Neural cell (in vitro differentiated cells): Measurements from ENCODE around the gene APBA1. TPM values are rescaled to one million over a fixed set of nuclear protein-coding genes. Genes with fewer than 3 reads are reported as not detected.

Experiments
- H2AFZ ChIP-seq: fragments of 200-600, 300-800 bp; sonication (generic), shearing (Covaris generic); 2 replicates; pipeline ENCODE4 v1.6.0; 2014; ENCODE audit warnings: low read depth, mild to moderate bottlenecking, antibody characterized with exemption, low read length, moderate library complexity
- H3F3A ChIP-seq: fragments of 200-600 bp; shearing (Covaris generic); 2 replicates; pipeline ENCODE4 v1.6.1; 2016; ENCODE audit warnings: mild to moderate bottlenecking, moderate library complexity, mixed read lengths, antibody characterized with exemption, low read length; ENCODE audit not compliant: insufficient read depth, poor library complexity, severe bottlenecking
- H3K27ac ChIP-seq: fragments of 200-600, 300-800 bp; sonication (generic), shearing (Covaris generic); 2 replicates; pipeline ENCODE4 v1.5.1; 2014; ENCODE audit warnings: mild to moderate bottlenecking, low read length, moderate library complexity
- H3K27me3 ChIP-seq: fragments of 300-800, 200-600 bp; sonication (generic), shearing (Covaris generic); 2 replicates; pipeline ENCODE4 v1.6.0; 2014; ENCODE audit warnings: mild to moderate bottlenecking, low read depth, low read length, moderate library complexity; ENCODE audit not compliant: insufficient read depth
- H3K36me3 ChIP-seq: fragments of 300-800, 200-600 bp; sonication (generic), shearing (Covaris generic); 2 replicates; pipeline ENCODE4 v1.5.1; 2014; ENCODE audit warnings: mild to moderate bottlenecking, antibody characterized with exemption, low read length, moderate library complexity; ENCODE audit not compliant: insufficient read depth
- H3K4me2 ChIP-seq: fragments of 300-800, 200-600 bp; sonication (generic), shearing (Covaris generic); 2 replicates; pipeline ENCODE4 v1.6.0; 2014; ENCODE audit warnings: mild to moderate bottlenecking, low read length
- H3K4me3 ChIP-seq: fragments of 300-800, 200-600 bp; sonication (generic), shearing (Covaris generic); 2 replicates; pipeline ENCODE4 v1.5.1; 2014; ENCODE audit warnings: mild to moderate bottlenecking, low read length, moderate library complexity
- H3K79me2 ChIP-seq: fragments of 200-600 bp; shearing (Covaris generic); replicated peaks from 2 replicates; pipeline ENCODE4 v1.6.0; 2014; ENCODE audit warnings: mild to moderate bottlenecking, low read length, moderate library complexity; ENCODE audit not compliant: insufficient read depth
- H3K9ac ChIP-seq: fragments of 300-800, 200-600 bp; sonication (generic), shearing (Covaris generic); 2 replicates; pipeline ENCODE4 v1.6.1; 2016; ENCODE audit warnings: mild to moderate bottlenecking, low read length, mixed read lengths
- H3K9me2 ChIP-seq: fragments of 200-600 bp; shearing (Covaris generic); 2 replicates; pipeline ENCODE4 v1.6.1; 2016; ENCODE audit warnings: mild to moderate bottlenecking, low read length, mixed read lengths; ENCODE audit not compliant: insufficient read depth
- H3K9me3 ChIP-seq: fragments of 200-600, 300-800 bp; sonication (generic), shearing (Covaris generic); 2 replicates; pipeline ENCODE4 v1.6.1; 2016; ENCODE audit warnings: mild to moderate bottlenecking, mixed run types, low read length, moderate library complexity, mixed read lengths
- H4K20me1 ChIP-seq: fragments of 200-600 bp; shearing (Covaris generic); 2 replicates; pipeline ENCODE4 v1.6.1; 2016; ENCODE audit warnings: mild to moderate bottlenecking, mixed run types; ENCODE audit not compliant: insufficient read depth
- CTCF ChIP-seq: fragments of 450-650 bp; IDR thresholded peaks from 2 replicates; pipeline ENCODE4 v1.5.1; 2014; ENCODE audit warnings: antibody characterized with exemption, mild to moderate bottlenecking, moderate library complexity; ENCODE audit not compliant: poor library complexity, severe bottlenecking
- EP300 ChIP-seq: fragments of 450-650 bp; conservative IDR thresholded peaks from 2 replicates; pipeline ENCODE4 v1.6.1; 2014; ENCODE audit warnings: antibody characterized with exemption, mild to moderate bottlenecking, moderate library complexity; ENCODE audit not compliant: poor library complexity, severe bottlenecking
- EZH2 ChIP-seq: fragments of 200-600, 300-800 bp; shearing (Covaris generic), sonication (generic); IDR thresholded peaks from 2 replicates; pipeline ENCODE4 v1.6.1; 2014; ENCODE audit warnings: antibody characterized with exemption, low read length, borderline replicate concordance, mild to moderate bottlenecking; ENCODE audit not compliant: insufficient read depth, poor library complexity, severe bottlenecking
- MXI1 ChIP-seq: fragments of 450-650 bp; conservative IDR thresholded peaks from 2 replicates; pipeline ENCODE4 v1.6.1; 2014; ENCODE audit warnings: antibody characterized with exemption, mild to moderate bottlenecking; ENCODE audit not compliant: poor library complexity, severe bottlenecking
- POLR2AphosphoS5 ChIP-seq: IDR thresholded peaks from 2 replicates; pipeline ENCODE4 v1.6.1; 2012
- RAD21 ChIP-seq: fragments of 450-650 bp; conservative IDR thresholded peaks from 2 replicates; pipeline ENCODE4 v1.6.1; 2014; ENCODE audit warnings: antibody characterized with exemption, mild to moderate bottlenecking, moderate library complexity
- REST ChIP-seq: IDR thresholded peaks from 2 replicates; pipeline ENCODE4 v1.6.1; 2012; ENCODE audit warnings: borderline replicate concordance
- SMC3 ChIP-seq: fragments of 450-650 bp; conservative IDR thresholded peaks from 2 replicates; pipeline ENCODE4 v1.6.1; 2014; ENCODE audit warnings: antibody characterized with exemption, mild to moderate bottlenecking, moderate library complexity; ENCODE audit not compliant: poor library complexity
- TAF1 ChIP-seq: IDR thresholded peaks from 2 replicates; pipeline ENCODE4 v1.6.1; 2012; ENCODE audit warnings: low read depth
- polyA plus RNA-seq: library from polyadenylated mRNA; depleted of rRNA; stranded (reverse); fragments of >200 nt; gene quantifications from 2 replicates; pipeline ENCODE4 v1.2.3, GENCODE V29; 2014

The APBA1 gene
- polyA plus RNA-seq, 1 donor from 2014 or later, result 10.9 TPM

GRCh38 chr9:69385581-69386033, 286.6 kb downstream of the APBA1 start:
- H2AFZ ChIP-seq, result no peak overlapping the region
- no peak overlapping the region for H3K27ac ChIP-seq
- no peak for TF ChIP-seq CTCF
- TF ChIP-seq EP300, result no peak
- TF ChIP-seq SMC3, result no peak
- TF ChIP-seq POLR2AphosphoS5, result no peak
- no peak for TF ChIP-seq REST
- no peak for TF ChIP-seq MXI1
- TF ChIP-seq EZH2, result no peak
- TF ChIP-seq TAF1, result no peak
- TF ChIP-seq RAD21, result no peak
- no peaks in the 10 kb centered on the region for H3F3A ChIP-seq
- no peaks in the 10 kb centered on the region for H3K9me3 ChIP-seq
- no peak overlapping the region for H3K4me2 ChIP-seq
- no peak overlapping the region for H3K9ac ChIP-seq
- no peaks in the 10 kb centered on the region for H3K36me3 ChIP-seq
- H3K4me3 ChIP-seq, result no peak overlapping the region
- H3K9me2 ChIP-seq, result no peaks in the 10 kb centered on the region
- H3K79me2 ChIP-seq, result no peaks in the 10 kb centered on the region
- no peaks in the 10 kb centered on the region for H3K27me3 ChIP-seq
- H4K20me1 ChIP-seq, result no peaks in the 10 kb centered on the region

GRCh38 chr9:69382135-69382534, 290.0 kb downstream of the APBA1 start:
- H3K4me2 ChIP-seq, result no peak overlapping the region
- H3K9me2 ChIP-seq, result no peaks in the 10 kb centered on the region
- H3K27me3 ChIP-seq, result no peaks in the 10 kb centered on the region
- no peaks in the 10 kb centered on the region for H4K20me1 ChIP-seq
- no peak for TF ChIP-seq SMC3
- no peak for TF ChIP-seq EP300
- TF ChIP-seq REST, result no peak
- TF ChIP-seq MXI1, result no peak
- no peaks in the 10 kb centered on the region for H3K79me2 ChIP-seq
- H3K9ac ChIP-seq, result no peak overlapping the region
- H3K36me3 ChIP-seq, result no peaks in the 10 kb centered on the region
- no peak overlapping the region for H3K27ac ChIP-seq
- H3F3A ChIP-seq, result no peaks in the 10 kb centered on the region
- no peak overlapping the region for H2AFZ ChIP-seq
- H3K9me3 ChIP-seq, result no peaks in the 10 kb centered on the region
- H3K4me3 ChIP-seq, result no peak overlapping the region
